SK-N-SH (cell line): ENCODE data around the gene MAPK14.

ENCODE experiments used
- EP300 ChIP-seq, 2 experiments: IDR thresholded peaks; 2 replicates each; pipeline versions ENCODE4 v1.4.0 to v1.6.1; 2012; ENCODE audit warnings: borderline replicate concordance in 1 of 2, low read depth in 1 of 2, low read length in 1 of 2
- EZH2phosphoT487 ChIP-seq: fragments of 200-600 bp; sonication (generic); IDR thresholded peaks from 2 replicates; pipeline ENCODE4 v1.6.1; 2017; ENCODE audit warnings: low read depth, mixed run types, mild to moderate bottlenecking, antibody characterized with exemption, moderate library complexity, borderline replicate concordance
- JUND ChIP-seq: IDR thresholded peaks from 2 replicates; pipeline ENCODE4 v1.4.0; 2012
- MXI1 ChIP-seq: IDR thresholded peaks from 2 replicates; pipeline ENCODE4 v1.6.1; 2012; ENCODE audit warnings: mild to moderate bottlenecking, low read depth, low read length, improper control_type of control experiment
- NRF1 ChIP-seq: IDR thresholded peaks from 2 replicates; pipeline ENCODE4 v1.6.1; 2012; ENCODE audit warnings: low read depth, mild to moderate bottlenecking, low read length
- RAD21 ChIP-seq: IDR thresholded peaks from 2 replicates; pipeline ENCODE4 v1.6.1; 2012; ENCODE audit warnings: mild to moderate bottlenecking, low read length
- RFX5 ChIP-seq: IDR thresholded peaks from 2 replicates; pipeline ENCODE4 v1.6.1; 2012; ENCODE audit warnings: mild to moderate bottlenecking, improper control_type of control experiment, low read length
- TEAD4 ChIP-seq: IDR thresholded peaks from 2 replicates; pipeline ENCODE4 v1.4.0; 2012; ENCODE audit warnings: mild to moderate bottlenecking, borderline replicate concordance; ENCODE audit not compliant: insufficient read depth
- TF ChIP-seq, protein P1 (sequence below): fragments of 200-600 bp; sonication (generic); IDR thresholded peaks from 2 replicates; pipeline ENCODE4 v1.6.1; 2017; ENCODE audit warnings: antibody characterized with exemption, mild to moderate bottlenecking, moderate library complexity
- TF ChIP-seq, protein P2 (sequence below): fragments of 150-350 bp; IDR thresholded peaks from 2 replicates; pipeline ENCODE4 v1.6.1; 2017; ENCODE audit warnings: antibody characterized with exemption, low read length, low read depth, borderline replicate concordance
- TF ChIP-seq, protein P3 (sequence below): IDR thresholded peaks from 2 replicates; pipeline ENCODE4; 2012
- TF ChIP-seq, protein P4 (sequence below): IDR thresholded peaks from 2 replicates; pipeline ENCODE4 v1.4.0; 2012; ENCODE audit warnings: low read depth

DNA sequence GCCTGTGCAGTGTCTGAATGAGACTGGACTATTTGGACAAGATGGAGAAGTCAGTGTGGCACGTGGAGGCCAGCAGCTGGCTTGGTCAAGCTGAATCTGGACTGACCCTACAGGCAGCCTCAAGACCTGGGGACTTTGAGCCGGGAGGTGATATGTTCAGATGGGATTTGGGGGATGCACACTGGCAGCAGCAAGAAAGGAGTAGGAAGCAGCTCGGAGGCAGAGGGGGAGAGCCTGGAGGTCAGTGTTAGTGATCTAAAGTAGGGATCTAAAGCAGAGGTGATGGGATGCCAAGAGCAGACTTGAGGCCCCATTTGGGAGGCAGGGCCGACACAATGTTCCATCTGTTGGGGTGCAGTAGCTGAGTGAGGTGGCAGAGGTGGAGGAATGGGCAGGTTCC is 105.5 kb downstream of the MAPK14 start:
- TF ChIP-seq, protein P1, sequence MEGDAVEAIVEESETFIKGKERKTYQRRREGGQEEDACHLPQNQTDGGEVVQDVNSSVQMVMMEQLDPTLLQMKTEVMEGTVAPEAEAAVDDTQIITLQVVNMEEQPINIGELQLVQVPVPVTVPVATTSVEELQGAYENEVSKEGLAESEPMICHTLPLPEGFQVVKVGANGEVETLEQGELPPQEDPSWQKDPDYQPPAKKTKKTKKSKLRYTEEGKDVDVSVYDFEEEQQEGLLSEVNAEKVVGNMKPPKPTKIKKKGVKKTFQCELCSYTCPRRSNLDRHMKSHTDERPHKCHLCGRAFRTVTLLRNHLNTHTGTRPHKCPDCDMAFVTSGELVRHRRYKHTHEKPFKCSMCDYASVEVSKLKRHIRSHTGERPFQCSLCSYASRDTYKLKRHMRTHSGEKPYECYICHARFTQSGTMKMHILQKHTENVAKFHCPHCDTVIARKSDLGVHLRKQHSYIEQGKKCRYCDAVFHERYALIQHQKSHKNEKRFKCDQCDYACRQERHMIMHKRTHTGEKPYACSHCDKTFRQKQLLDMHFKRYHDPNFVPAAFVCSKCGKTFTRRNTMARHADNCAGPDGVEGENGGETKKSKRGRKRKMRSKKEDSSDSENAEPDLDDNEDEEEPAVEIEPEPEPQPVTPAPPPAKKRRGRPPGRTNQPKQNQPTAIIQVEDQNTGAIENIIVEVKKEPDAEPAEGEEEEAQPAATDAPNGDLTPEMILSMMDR, result no peak
- no peak for TF ChIP-seq EP300 (IDR thresholded peaks at IDR 0.05; ENCODE audit: borderline replicate concordance in 1 of 2, low read depth in 1 of 2, low read length in 1 of 2)
- no peak for TF ChIP-seq NRF1
- TF ChIP-seq, protein P2, sequence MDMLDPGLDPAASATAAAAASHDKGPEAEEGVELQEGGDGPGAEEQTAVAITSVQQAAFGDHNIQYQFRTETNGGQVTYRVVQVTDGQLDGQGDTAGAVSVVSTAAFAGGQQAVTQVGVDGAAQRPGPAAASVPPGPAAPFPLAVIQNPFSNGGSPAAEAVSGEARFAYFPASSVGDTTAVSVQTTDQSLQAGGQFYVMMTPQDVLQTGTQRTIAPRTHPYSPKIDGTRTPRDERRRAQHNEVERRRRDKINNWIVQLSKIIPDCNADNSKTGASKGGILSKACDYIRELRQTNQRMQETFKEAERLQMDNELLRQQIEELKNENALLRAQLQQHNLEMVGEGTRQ, result no peak
- TF ChIP-seq RAD21, result no peak
- TF ChIP-seq RFX5, result no peak
- TF ChIP-seq TEAD4, result no peak
- TF ChIP-seq, protein P3, sequence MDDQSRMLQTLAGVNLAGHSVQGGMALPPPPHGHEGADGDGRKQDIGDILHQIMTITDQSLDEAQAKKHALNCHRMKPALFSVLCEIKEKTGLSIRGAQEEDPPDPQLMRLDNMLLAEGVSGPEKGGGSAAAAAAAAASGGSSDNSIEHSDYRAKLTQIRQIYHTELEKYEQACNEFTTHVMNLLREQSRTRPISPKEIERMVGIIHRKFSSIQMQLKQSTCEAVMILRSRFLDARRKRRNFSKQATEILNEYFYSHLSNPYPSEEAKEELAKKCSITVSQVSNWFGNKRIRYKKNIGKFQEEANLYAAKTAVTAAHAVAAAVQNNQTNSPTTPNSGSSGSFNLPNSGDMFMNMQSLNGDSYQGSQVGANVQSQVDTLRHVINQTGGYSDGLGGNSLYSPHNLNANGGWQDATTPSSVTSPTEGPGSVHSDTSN, result no peak
- no peak for TF ChIP-seq JUND
- no peak for TF ChIP-seq MXI1
- no peak for TF ChIP-seq EZH2phosphoT487
- TF ChIP-seq, protein P4, sequence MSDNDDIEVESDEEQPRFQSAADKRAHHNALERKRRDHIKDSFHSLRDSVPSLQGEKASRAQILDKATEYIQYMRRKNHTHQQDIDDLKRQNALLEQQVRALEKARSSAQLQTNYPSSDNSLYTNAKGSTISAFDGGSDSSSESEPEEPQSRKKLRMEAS, result no peak
